Uterus (tissue), 2 donors: ENCODE measurements around the gene NCS1.

Experiments used
- POLR2A ChIP-seq, 2 donors: fragments of 450-650 bp; IDR thresholded peaks; one replicate each; pipeline ENCODE4 v1.6.1; 2016; ENCODE audit warnings: antibody characterized with exemption in 2 of 2, mild to moderate bottlenecking in 1 of 2, moderate library complexity in 1 of 2
- TF ChIP-seq, protein P1 (sequence below), 4 experiments: fragments of 200-600 bp in 2 of 4; fragments of 450-650 bp in 2 of 4; sonication (generic) in 2 of 4; IDR thresholded peaks; one replicate each; pipeline ENCODE4 v1.5.1; 2016 to 2019; ENCODE audit warnings: antibody characterized with exemption in 4 of 4, mild to moderate bottlenecking in 2 of 4, moderate library complexity in 1 of 4

DNA sequence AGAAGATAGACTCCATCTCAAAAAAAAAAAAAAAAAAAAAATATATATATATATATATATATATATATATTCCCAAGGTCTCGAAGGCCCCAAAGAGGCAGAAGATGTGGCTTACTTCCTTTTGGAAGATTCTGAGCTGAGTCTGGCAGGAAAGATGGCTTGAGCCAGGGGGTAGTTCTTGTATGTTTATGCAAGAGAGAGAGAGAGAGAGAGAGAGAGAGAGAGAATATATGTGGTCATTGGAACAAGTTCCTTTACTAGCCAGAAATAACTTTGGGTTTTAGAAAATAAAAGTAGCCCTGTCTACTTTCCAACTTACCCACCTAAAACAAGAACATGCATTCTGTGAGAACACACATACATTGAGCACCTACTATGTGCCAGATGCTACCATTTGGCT lies 17.6 kb downstream of the NCS1 start:
- TF ChIP-seq, protein P1, sequence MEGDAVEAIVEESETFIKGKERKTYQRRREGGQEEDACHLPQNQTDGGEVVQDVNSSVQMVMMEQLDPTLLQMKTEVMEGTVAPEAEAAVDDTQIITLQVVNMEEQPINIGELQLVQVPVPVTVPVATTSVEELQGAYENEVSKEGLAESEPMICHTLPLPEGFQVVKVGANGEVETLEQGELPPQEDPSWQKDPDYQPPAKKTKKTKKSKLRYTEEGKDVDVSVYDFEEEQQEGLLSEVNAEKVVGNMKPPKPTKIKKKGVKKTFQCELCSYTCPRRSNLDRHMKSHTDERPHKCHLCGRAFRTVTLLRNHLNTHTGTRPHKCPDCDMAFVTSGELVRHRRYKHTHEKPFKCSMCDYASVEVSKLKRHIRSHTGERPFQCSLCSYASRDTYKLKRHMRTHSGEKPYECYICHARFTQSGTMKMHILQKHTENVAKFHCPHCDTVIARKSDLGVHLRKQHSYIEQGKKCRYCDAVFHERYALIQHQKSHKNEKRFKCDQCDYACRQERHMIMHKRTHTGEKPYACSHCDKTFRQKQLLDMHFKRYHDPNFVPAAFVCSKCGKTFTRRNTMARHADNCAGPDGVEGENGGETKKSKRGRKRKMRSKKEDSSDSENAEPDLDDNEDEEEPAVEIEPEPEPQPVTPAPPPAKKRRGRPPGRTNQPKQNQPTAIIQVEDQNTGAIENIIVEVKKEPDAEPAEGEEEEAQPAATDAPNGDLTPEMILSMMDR (IDR thresholded peaks at IDR 0.05) = no peak
- no peak for TF ChIP-seq POLR2A (IDR thresholded peaks at IDR 0.05)
